HepG2 (cell line): ENCODE data around the gene PSMD9. TPM values are rescaled to one million over a fixed set of nuclear protein-coding genes. Genes with fewer than 3 reads are reported as not detected.

Experiments used
- ATAC-seq: fragments of 200-7000 bp; cut with Tn5 transposase; 3 replicates; pipeline ENCODE4 v1.9.1; 2020; ENCODE audit warnings: mild to moderate bottlenecking, moderate library complexity
- BruUV-seq: library from RNA; stranded (reverse); fragments of 400-500 nt; replicated peaks from 2 replicates; lab custom pipeline; 2021; lab: Mats Ljungman, UMichigan
- CTCF ChIA-PET: fragments of 300-600 bp; formaldehyde crosslinking; extraction: SDS; loops from one replicate; lab custom pipeline; 2021; ENCODE audit warnings: low total read pairs, inconsistent platforms, low intra/inter-chr PET ratio; lab: Yijun Ruan, JAX
- POLR2A ChIA-PET: fragments of 350-600 bp; sonication (Branson Sonifier 250); formaldehyde crosslinking; loops from one replicate; lab custom pipeline; 2020; ENCODE audit warnings: antibody characterized with exemption, inconsistent platforms; lab: Yijun Ruan, JAX
- DNase-seq: peaks from one replicate; pipeline ENCODE4 v3.0.0-alpha.2; 2015; ENCODE audit warnings: low spot score
- FAIRE-seq: peaks from 3 replicates; lab custom pipeline; 2011; peaks lifted over from hg19 to GRCh38; lab: Jason Lieb, UNC
- H2AFZ ChIP-seq: one replicate; pipeline ENCODE4 v1.6.1; 2011; ENCODE audit warnings: low read length, inconsistent platforms
- H3K27ac ChIP-seq: fragments of 300-600 bp; 3 replicates; pipeline ENCODE4 v1.8.0; 2011; ENCODE audit warnings: mixed run types, mild to moderate bottlenecking, mixed read lengths, low read length, inconsistent platforms; ENCODE audit not compliant: insufficient read depth; ENCODE audit errors: extremely low read length
- H3K27me3 ChIP-seq, 2 experiments: fragments of 200-600 bp in 1 of 2; 2 replicates in 1 of 2; 3 replicates in 1 of 2; pipeline versions ENCODE4 v1.6.0 to v1.8.0; 2011; ENCODE audit warnings: low read length in 2 of 2, mild to moderate bottlenecking in 2 of 2, moderate library complexity in 2 of 2, inconsistent platforms in 1 of 2; ENCODE audit not compliant: insufficient read depth in 2 of 2, control insufficient read depth in 1 of 2
- H3K36me3 ChIP-seq, 2 experiments: fragments of 200-600 bp in 1 of 2; replicated peaks in 1 of 2; 2 replicates in 1 of 2; 3 replicates in 1 of 2; pipeline versions ENCODE4 v1.5.1 to v1.8.0; 2011; ENCODE audit warnings: low read length in 2 of 2, inconsistent platforms in 1 of 2; ENCODE audit not compliant: insufficient read depth in 2 of 2, control insufficient read depth in 1 of 2
- H3K4me1 ChIP-seq: 2 replicates; pipeline ENCODE4 v1.5.1; 2012; ENCODE audit warnings: low read length, inconsistent platforms; ENCODE audit not compliant: insufficient read depth
- H3K4me2 ChIP-seq: 2 replicates; pipeline ENCODE4 v1.6.0; 2011; ENCODE audit warnings: low read depth, low read length, inconsistent platforms
- H3K4me3 ChIP-seq, 3 experiments: fragments of 200-600 bp in 1 of 3; sonication (generic), shearing (Covaris generic) in 1 of 3; replicated peaks in 1 of 3; 2 replicates each; pipeline ENCODE4 v1.5.1; 2011 to 2016; ENCODE audit warnings: low read length in 3 of 3, inconsistent platforms in 2 of 3, low read depth in 2 of 3, mild to moderate bottlenecking in 2 of 3, control low read depth in 1 of 3, mixed read lengths in 1 of 3; ENCODE audit not compliant: insufficient read depth in 1 of 3
- H3K79me2 ChIP-seq: one replicate; pipeline ENCODE4 v1.6.1; 2011; ENCODE audit warnings: low read length, inconsistent platforms; ENCODE audit not compliant: insufficient read depth
- H3K9ac ChIP-seq: 2 replicates; pipeline ENCODE4 v1.6.0; 2011; ENCODE audit warnings: mild to moderate bottlenecking, low read depth, low read length, inconsistent platforms; ENCODE audit not compliant: insufficient read depth
- H3K9me3 ChIP-seq: 2 replicates; pipeline ENCODE4 v1.5.1; 2012; ENCODE audit warnings: mild to moderate bottlenecking, low read length
- H4K20me1 ChIP-seq: 2 replicates; pipeline ENCODE4 v1.6.0; 2011; ENCODE audit warnings: inconsistent platforms, mild to moderate bottlenecking, low read length, moderate library complexity; ENCODE audit not compliant: insufficient read depth
- MLXIP ChIP-seq: sonication (generic); formaldehyde crosslinking; IDR thresholded peaks from 2 replicates; pipeline ENCODE4 v1.9.0; 2021; ENCODE audit warnings: missing genetic modification reagents, borderline replicate concordance
- RFX3 ChIP-seq: IDR thresholded peaks from 2 replicates; pipeline ENCODE4 v1.6.1; 2016; ENCODE audit warnings: missing biosample characterization, missing genetic modification reagents
- ZNF367 ChIP-seq: sonication (generic); formaldehyde crosslinking; IDR thresholded peaks from 2 replicates; pipeline ENCODE4 v1.4.0; 2020; ENCODE audit warnings: missing genetic modification reagents, borderline replicate concordance
- ZSCAN30 ChIP-seq: sonication (generic); formaldehyde crosslinking; IDR thresholded peaks from 2 replicates; pipeline ENCODE4 v1.5.0; 2020; ENCODE audit warnings: mild to moderate bottlenecking, missing genetic modification reagents
- WGBS: methylation state at CpG from one replicate; pipeline ENCODE4 v1.1.6; 2017; ENCODE audit warnings: low lambda C conversion rate; 5-methylcytosine and 5-hydroxymethylcytosine counted together
- in situ Hi-C: cut with HindIII; loops from 2 replicates; pipeline ENCODE4 v1.10.0; 2017; ENCODE audit warnings: low pct_unique_long_range_greater_than_20kb; ENCODE audit not compliant: extremely low pct_ligation_motif_present
- intact Hi-C: fragments of 100-400 bp; cut with micrococcal nuclease; formaldehyde crosslinking; loops from one replicate; pipeline ENCODE4 v1.10.0; 2022; ENCODE audit not compliant: unreplicated experiment
- polyA plus RNA-seq, 8 experiments: library from polyadenylated mRNA; depleted of rRNA in 3 of 8; stranded (reverse) in 7 of 8; unstranded in 1 of 8; fragments of >200 nt; fragmentation: Illumina TruSeq in 4 of 8; extraction: Trizol in 4 of 8; gene quantifications; 2 replicates each; pipeline versions ENCODE4 v1.2.1 to v1.2.3, GENCODE V29; 2011 to 2016; ENCODE audit warnings: low read depth in 4 of 8, missing spikeins in 1 of 8, mixed read lengths in 1 of 8; ENCODE audit not compliant: insufficient read depth in 1 of 8
- total RNA-seq, 5 experiments: library from RNA; depleted of rRNA; stranded (reverse); fragments of >200 nt; fragmentation: Illumina TruSeq; extraction: Trizol; gene quantifications; 2 replicates each; pipeline ENCODE4 v1.2.3, GENCODE V29; 2016; ENCODE audit warnings: low read depth in 1 of 5

The PSMD9 gene
- total and polyA plus RNA-seq, 2 of the 13 experiments (the other 11 are each of a cell fraction or from before 2014, with no cell fraction given), result 41.4 to 61.1 TPM

GRCh38 chr12:121957861-121958515 is 69.4 kb downstream of the PSMD9 start:
- no peak overlapping the region for H2AFZ ChIP-seq
- CTCF ChIA-PET, result no interaction called here
- no peaks in the 10 kb centered on the region for H3K9me3 ChIP-seq
- DNase-seq (no peak), FAIRE-seq (no peak), ATAC-seq (no peak)
- no peak overlapping the region for H3K4me3 ChIP-seq
- peaks cover 17% of the 10 kb centered on the region for H3K4me1 ChIP-seq
- in situ Hi-C loops (no loop called here), intact Hi-C loops (loop anchor here (10.0 kb wide), 1 partner anchor 167 kb away; no protein-coding TSS in a partner anchor)
- BruUV-seq, result no TSS peak
- no peak overlapping the region for H3K9ac ChIP-seq
- H3K27me3 ChIP-seq, result peaks cover 0 to 1% of the 10 kb centered on the region in 2 experiments; a peak in 1 of 5 replicates
- H4K20me1 ChIP-seq, result no peaks in the 10 kb centered on the region
- POLR2A ChIA-PET, result no interaction called here
- no peak overlapping the region for H3K4me2 ChIP-seq
- TF ChIP-seq MLXIP (CRISPR knock-in tag), result no peak
- no peak for TF ChIP-seq ZSCAN30 (CRISPR knock-in tag)
- TF ChIP-seq RFX3 (CRISPR knock-in tag), result no peak
- no peak for TF ChIP-seq ZNF367 (CRISPR knock-in tag)
- no peaks in the 10 kb centered on the region for H3K79me2 ChIP-seq
- no peaks in the 10 kb centered on the region for H3K36me3 ChIP-seq
- WGBS, result 73% methylated on average over 6 of the region's 6 CpGs
- H3K27ac ChIP-seq, result no peak overlapping the region
